PFSK-1 (cell line): Measurements from ENCODE around the gene GPR153.

Experiments
- TAF1 ChIP-seq: IDR thresholded peaks from 2 replicates; pipeline ENCODE4 v1.6.1; 2012; ENCODE audit warnings: low read length, control low read depth, borderline replicate concordance; ENCODE audit not compliant: insufficient read depth
- TF ChIP-seq, protein P1 (sequence below), 2 experiments: IDR thresholded peaks; 2 replicates each; pipeline versions ENCODE4 v1.6.1 to v1.8.0; 2011 to 2012; ENCODE audit warnings: low read depth in 2 of 2, low read length in 2 of 2, control low read depth in 1 of 2, inconsistent platforms in 1 of 2, mild to moderate bottlenecking in 1 of 2, moderate library complexity in 1 of 2; ENCODE audit not compliant: insufficient read depth in 1 of 2

GRCh38 chr1:6300342-6301048, 39.6 kb upstream of the GPR153 start:
- no peak for TF ChIP-seq TAF1
- TF ChIP-seq, protein P1, sequence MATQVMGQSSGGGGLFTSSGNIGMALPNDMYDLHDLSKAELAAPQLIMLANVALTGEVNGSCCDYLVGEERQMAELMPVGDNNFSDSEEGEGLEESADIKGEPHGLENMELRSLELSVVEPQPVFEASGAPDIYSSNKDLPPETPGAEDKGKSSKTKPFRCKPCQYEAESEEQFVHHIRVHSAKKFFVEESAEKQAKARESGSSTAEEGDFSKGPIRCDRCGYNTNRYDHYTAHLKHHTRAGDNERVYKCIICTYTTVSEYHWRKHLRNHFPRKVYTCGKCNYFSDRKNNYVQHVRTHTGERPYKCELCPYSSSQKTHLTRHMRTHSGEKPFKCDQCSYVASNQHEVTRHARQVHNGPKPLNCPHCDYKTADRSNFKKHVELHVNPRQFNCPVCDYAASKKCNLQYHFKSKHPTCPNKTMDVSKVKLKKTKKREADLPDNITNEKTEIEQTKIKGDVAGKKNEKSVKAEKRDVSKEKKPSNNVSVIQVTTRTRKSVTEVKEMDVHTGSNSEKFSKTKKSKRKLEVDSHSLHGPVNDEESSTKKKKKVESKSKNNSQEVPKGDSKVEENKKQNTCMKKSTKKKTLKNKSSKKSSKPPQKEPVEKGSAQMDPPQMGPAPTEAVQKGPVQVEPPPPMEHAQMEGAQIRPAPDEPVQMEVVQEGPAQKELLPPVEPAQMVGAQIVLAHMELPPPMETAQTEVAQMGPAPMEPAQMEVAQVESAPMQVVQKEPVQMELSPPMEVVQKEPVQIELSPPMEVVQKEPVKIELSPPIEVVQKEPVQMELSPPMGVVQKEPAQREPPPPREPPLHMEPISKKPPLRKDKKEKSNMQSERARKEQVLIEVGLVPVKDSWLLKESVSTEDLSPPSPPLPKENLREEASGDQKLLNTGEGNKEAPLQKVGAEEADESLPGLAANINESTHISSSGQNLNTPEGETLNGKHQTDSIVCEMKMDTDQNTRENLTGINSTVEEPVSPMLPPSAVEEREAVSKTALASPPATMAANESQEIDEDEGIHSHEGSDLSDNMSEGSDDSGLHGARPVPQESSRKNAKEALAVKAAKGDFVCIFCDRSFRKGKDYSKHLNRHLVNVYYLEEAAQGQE (IDR thresholded peaks at IDR 0.05; ENCODE audit: insufficient read depth in 1 of 2, low read depth in 2 of 2, low read length in 2 of 2): no peak
